Measurements from ENCODE around the gene ITIH3. TPM values are rescaled to one million over a fixed set of nuclear protein-coding genes. Genes with fewer than 3 reads are reported as not detected.

Gene ITIH3
- total RNA-seq, 4 donors from 2014 or later, result 0.27 to 1.6 TPM; not detected in 2

- H3K4me1 ChIP-seq, result no peaks in the 10 kb centered on the region
- 94% methylated on average over 10 of the region's 10 CpGs; no CpG with 5 or more reads in 1 of the 2 donors for WGBS, 2 donors (ENCODE audit: low coverage in 1 of 2)
- no peak for DNase-seq
- no peaks in the 10 kb centered on the region for H3K27me3 ChIP-seq
- no peak overlapping the region for H3K4me3 ChIP-seq
- TF ChIP-seq POLR2A (IDR thresholded peaks at IDR 0.05), result no peak
- no peak for TF ChIP-seq CTCF (IDR thresholded peaks at IDR 0.05)
- no peak for TF ChIP-seq EP300 (IDR thresholded peaks at IDR 0.05; ENCODE audit: low read depth)
- no peak for TF ChIP-seq POLR2AphosphoS5 (IDR thresholded peaks at IDR 0.05)
- intact Hi-C loops (cut with DNase I; ENCODE audit: low total_unique reads), result no loop called here
- no peak overlapping the region for H3K27ac ChIP-seq
- no peaks in the 10 kb centered on the region for H3K36me3 ChIP-seq
- in situ Hi-C loops (cut with MboI; ENCODE audit: low pct_ligation_motif_present in 1 of 4, low pct_unique_long_range_greater_than_20kb in 1 of 4, low sequenced_read_pairs in 3 of 4), result no loop called here
- H3K9me3 ChIP-seq, result no peaks in the 10 kb centered on the region
Observed at GRCh38 chr3:52824037-52824436, 29.4 kb downstream of the ITIH3 start.

- Histone ChIP-seq H3K9me3 (no peaks in the 10 kb centered on the region), H3K27ac (no peak overlapping the region), H3K36me3 (no peaks in the 10 kb centered on the region), H3K27me3 (no peaks in the 10 kb centered on the region), H3K4me1 (peaks cover 5 to 10% (median 6%) of the 10 kb centered on the region in 4 donors), H3K4me3 (no peak overlapping the region)
- intact Hi-C loops (cut with DNase I; ENCODE audit: low total_unique reads) (no loop called here), in situ Hi-C loops (cut with MboI; ENCODE audit: low pct_ligation_motif_present in 1 of 4, low pct_unique_long_range_greater_than_20kb in 1 of 4, low sequenced_read_pairs in 3 of 4) (loop anchor here in 1 of 4 donors (25.0 kb wide), 1 partner anchor 260 kb away; no protein-coding TSS in a partner anchor)
- DNase-seq, result no peak
- TF ChIP-seq EP300 (IDR thresholded peaks at IDR 0.05; ENCODE audit: low read depth) (no peak), CTCF (IDR thresholded peaks at IDR 0.05) (no peak)
- 78% methylated on average over 4 of the region's 9 CpGs; no CpG with 5 or more reads in 1 of the 2 donors for whole genome bisulfite sequencing, 2 donors (ENCODE audit: low coverage in 1 of 2)
Observed at GRCh38 chr3:52827441-52827840, 32.8 kb downstream of the ITIH3 start.

GRCh38 chr3:52827866-52828376, 33.3 kb downstream of the ITIH3 start:
- Histone ChIP-seq H3K4me3 (no peak overlapping the region), H3K36me3 (no peaks in the 10 kb centered on the region), H3K9me3 (no peaks in the 10 kb centered on the region), H3K27ac (no peak overlapping the region), H3K27me3 (no peaks in the 10 kb centered on the region), H3K4me1 (peaks cover 5 to 10% (median 6%) of the 10 kb centered on the region in 4 donors)
- no peak for DNase-seq
- intact Hi-C loops (cut with DNase I; ENCODE audit: low total_unique reads) (no loop called here), in situ Hi-C loops (cut with MboI; ENCODE audit: low pct_ligation_motif_present in 1 of 4, low pct_unique_long_range_greater_than_20kb in 1 of 4, low sequenced_read_pairs in 3 of 4) (loop anchor here in 1 of 4 donors (25.0 kb wide), 1 partner anchor 259 kb away; no protein-coding TSS in a partner anchor)
- 57% methylated on average over 10 of the region's 10 CpGs; no CpG with 5 or more reads in 1 of the 2 donors for WGBS, 2 donors (ENCODE audit: low coverage in 1 of 2)
- TF ChIP-seq CTCF (IDR thresholded peaks at IDR 0.05), result no peak
- no peak for TF ChIP-seq EP300 (IDR thresholded peaks at IDR 0.05; ENCODE audit: low read depth)
- TF ChIP-seq POLR2AphosphoS5 (IDR thresholded peaks at IDR 0.05), result no peak
- TF ChIP-seq POLR2A (IDR thresholded peaks at IDR 0.05), result no peak

GRCh38 chr3:52829482-52829881, 34.9 kb downstream of the ITIH3 start:
- H3K36me3 ChIP-seq, result no peaks in the 10 kb centered on the region
- in situ Hi-C loops (cut with MboI; ENCODE audit: low pct_ligation_motif_present in 1 of 4, low pct_unique_long_range_greater_than_20kb in 1 of 4, low sequenced_read_pairs in 3 of 4) (loop anchor here in 1 of 4 donors (25.0 kb wide), 1 partner anchor 258 kb away; no protein-coding TSS in a partner anchor), intact Hi-C loops (cut with DNase I; ENCODE audit: low total_unique reads) (no loop called here)
- no peaks in the 10 kb centered on the region for H3K27me3 ChIP-seq
- WGBS, 2 donors (ENCODE audit: low coverage in 1 of 2), result 95 to 100% methylated on average over 2 to 3 of the region's 3 CpGs
- DNase-seq, result no peak
- peaks cover 5 to 10% (median 6%) of the 10 kb centered on the region in 4 donors for H3K4me1 ChIP-seq
- H3K4me3 ChIP-seq, result no peak overlapping the region
- H3K9me3 ChIP-seq, result no peaks in the 10 kb centered on the region
- H3K27ac ChIP-seq, result no peak overlapping the region
- no peak for TF ChIP-seq POLR2AphosphoS5 (IDR thresholded peaks at IDR 0.05)
- no peak for TF ChIP-seq EP300 (IDR thresholded peaks at IDR 0.05; ENCODE audit: low read depth)
- TF ChIP-seq POLR2A (IDR thresholded peaks at IDR 0.05), result no peak
- TF ChIP-seq CTCF (IDR thresholded peaks at IDR 0.05), result no peak

Measured in transverse colon (tissue), 4 donors.